BJ (cell line): ENCODE data around the gene WIPF3. TPM values are rescaled to one million over a fixed set of nuclear protein-coding genes. Genes with fewer than 3 reads are reported as not detected.
A peak's percentile ranks its signal among the peaks of the same experiment; 100 is the strongest.

Source experiments
- CTCF ChIA-PET: fragments of 350-600 bp; formaldehyde crosslinking; extraction: SDS; loops from one replicate; lab custom pipeline; 2021; ENCODE audit warnings: antibody characterized with exemption, inconsistent platforms; lab: Yijun Ruan, JAX
- POLR2A ChIA-PET: fragments of 300-600 bp; sonication (Branson Sonifier 250); formaldehyde crosslinking; extraction: SDS; loops from one replicate; lab custom pipeline; 2021; ENCODE audit warnings: antibody characterized with exemption; lab: Charles Lee
- DNase-seq: peaks from one replicate; pipeline ENCODE4 v3.0.0-alpha.2; 2011; ENCODE audit warnings: low read depth
- H3K27me3 ChIP-seq: 2 replicates; pipeline ENCODE4 v1.6.0; 2011; ENCODE audit warnings: low read length; ENCODE audit not compliant: control insufficient read depth, insufficient read depth
- H3K36me3 ChIP-seq: 2 replicates; pipeline ENCODE4 v1.5.1; 2011; ENCODE audit warnings: low read length; ENCODE audit not compliant: control insufficient read depth, insufficient read depth
- H3K4me3 ChIP-seq: 2 replicates; pipeline ENCODE4 v1.5.1; 2011; ENCODE audit warnings: low read depth, mild to moderate bottlenecking, control low read depth, low read length
- polyA plus RNA-seq: library from polyadenylated mRNA; depleted of rRNA; stranded (reverse); fragments of >200 nt; gene quantifications from 2 replicates; pipeline ENCODE4 v1.2.3, GENCODE V29; 2011
- TF ChIP-seq, protein P1 (sequence below): IDR thresholded peaks from 2 replicates; pipeline ENCODE4 v1.5.1; 2011; ENCODE audit warnings: low read depth, mild to moderate bottlenecking, control low read depth, inconsistent platforms, low read length, moderate library complexity; ENCODE audit not compliant: insufficient read depth

The WIPF3 gene
- polyA plus RNA-seq, 1 experiment: not detected

DNA sequence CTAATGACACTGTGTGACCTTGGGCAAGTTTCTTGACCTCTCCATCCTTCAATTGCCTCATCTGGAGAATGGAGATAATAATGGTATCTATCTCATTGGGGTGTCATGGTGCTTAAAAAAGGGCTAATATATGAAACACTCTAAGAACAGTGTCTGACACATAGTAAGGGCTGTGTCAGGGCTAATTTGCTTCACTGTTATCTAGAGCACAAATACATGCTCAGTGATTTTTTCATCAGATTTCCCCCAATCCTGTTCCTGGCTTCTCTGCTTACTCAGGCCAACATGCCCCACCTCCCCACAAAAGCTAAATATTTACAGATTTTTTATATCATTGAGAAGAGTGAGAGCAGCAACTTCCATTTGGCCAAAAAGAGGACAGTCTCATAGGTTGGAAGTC is 20.6 kb downstream of the WIPF3 start:
- Histone ChIP-seq H3K27me3 (peaks cover 1% of the 10 kb centered on the region; the same call in 1 of the 2 replicates), H3K4me3 (no peak overlapping the region), H3K36me3 (no peaks in the 10 kb centered on the region)
- CTCF ChIA-PET: no interaction called here
- no peak for DNase-seq
- POLR2A ChIA-PET: no interaction called here
- TF ChIP-seq, protein P1, sequence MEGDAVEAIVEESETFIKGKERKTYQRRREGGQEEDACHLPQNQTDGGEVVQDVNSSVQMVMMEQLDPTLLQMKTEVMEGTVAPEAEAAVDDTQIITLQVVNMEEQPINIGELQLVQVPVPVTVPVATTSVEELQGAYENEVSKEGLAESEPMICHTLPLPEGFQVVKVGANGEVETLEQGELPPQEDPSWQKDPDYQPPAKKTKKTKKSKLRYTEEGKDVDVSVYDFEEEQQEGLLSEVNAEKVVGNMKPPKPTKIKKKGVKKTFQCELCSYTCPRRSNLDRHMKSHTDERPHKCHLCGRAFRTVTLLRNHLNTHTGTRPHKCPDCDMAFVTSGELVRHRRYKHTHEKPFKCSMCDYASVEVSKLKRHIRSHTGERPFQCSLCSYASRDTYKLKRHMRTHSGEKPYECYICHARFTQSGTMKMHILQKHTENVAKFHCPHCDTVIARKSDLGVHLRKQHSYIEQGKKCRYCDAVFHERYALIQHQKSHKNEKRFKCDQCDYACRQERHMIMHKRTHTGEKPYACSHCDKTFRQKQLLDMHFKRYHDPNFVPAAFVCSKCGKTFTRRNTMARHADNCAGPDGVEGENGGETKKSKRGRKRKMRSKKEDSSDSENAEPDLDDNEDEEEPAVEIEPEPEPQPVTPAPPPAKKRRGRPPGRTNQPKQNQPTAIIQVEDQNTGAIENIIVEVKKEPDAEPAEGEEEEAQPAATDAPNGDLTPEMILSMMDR: no peak

DNA sequence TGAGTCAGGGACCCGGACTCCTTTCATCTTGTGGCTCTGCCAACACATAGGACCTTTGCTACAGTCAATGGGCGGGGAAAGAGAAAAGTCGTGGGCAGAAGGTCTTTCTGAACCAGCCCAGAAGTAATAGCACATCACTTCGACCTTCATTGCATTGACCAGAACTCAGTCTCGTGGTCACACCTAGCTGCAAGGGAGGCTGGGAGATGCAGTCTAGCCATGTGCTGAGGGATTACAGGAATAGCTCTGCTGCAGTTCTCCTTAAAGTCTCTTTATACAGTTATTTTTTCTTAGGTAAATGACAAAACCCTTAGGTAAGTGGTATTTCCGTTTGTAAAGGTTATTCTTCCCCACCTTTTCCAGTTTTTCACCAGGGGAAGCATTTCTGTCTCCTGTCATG is 25.4 kb downstream of the WIPF3 start:
- no peak for DNase-seq
- POLR2A ChIA-PET: no interaction called here
- CTCF ChIA-PET: interaction anchor here (0.8 kb wide), 1 partner anchor 51 kb away, joined by 3 read pairs; no protein-coding TSS in a partner anchor
- Histone ChIP-seq H3K36me3 (no peaks in the 10 kb centered on the region), H3K27me3 (no peaks in the 10 kb centered on the region; the same call in 1 of the 2 replicates), H3K4me3 (no peak overlapping the region)
- TF ChIP-seq, protein P1: no peak

DNA sequence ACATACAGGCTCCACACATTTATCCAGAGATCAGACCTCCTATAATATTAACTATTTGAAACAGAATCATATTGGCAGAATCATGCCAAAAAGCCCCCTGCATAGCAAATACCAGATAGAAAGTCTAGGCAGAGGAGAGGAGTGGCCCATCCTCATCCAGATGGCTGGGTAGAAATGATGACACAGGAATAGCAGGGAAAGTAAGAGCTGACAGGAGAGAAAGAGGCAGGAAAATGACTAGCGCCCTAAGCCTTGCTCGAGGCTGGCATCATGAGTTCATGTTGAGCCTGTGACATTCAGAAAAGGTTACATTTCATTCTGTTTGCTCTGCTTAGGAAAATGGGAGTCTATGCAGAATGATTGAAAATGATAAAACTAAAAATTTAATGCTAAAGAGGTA is 27.6 kb downstream of the WIPF3 start:
- POLR2A ChIA-PET: no interaction called here
- TF ChIP-seq, protein P1: no peak
- Histone ChIP-seq H3K36me3 (no peaks in the 10 kb centered on the region), H3K4me3 (no peak overlapping the region), H3K27me3 (no peaks in the 10 kb centered on the region)
- DNase-seq: no peak
- CTCF ChIA-PET: no interaction called here

DNA sequence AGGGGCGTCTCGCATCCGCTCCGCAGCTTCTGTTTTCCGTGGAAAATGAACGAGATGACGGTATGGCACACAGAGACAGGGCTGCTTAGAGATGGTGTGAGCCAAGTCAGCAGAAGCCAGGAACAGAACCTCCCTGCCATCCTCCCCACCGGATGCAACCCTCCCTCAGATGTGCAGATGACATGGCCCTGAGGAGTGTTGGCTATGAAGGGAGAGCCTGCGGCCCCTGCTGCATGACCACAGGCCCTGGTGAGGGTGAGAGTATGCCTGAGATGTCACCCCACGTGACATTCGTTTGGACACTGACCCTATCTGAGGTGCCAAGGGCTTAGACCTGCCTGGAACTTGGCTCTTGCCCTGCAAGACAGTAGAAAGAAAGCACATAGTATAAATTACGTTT is 29.4 kb downstream of the WIPF3 start:
- Histone ChIP-seq H3K4me3 (no peak overlapping the region), H3K36me3 (no peaks in the 10 kb centered on the region), H3K27me3 (no peaks in the 10 kb centered on the region)
- no peak for DNase-seq
- CTCF ChIA-PET: no interaction called here
- POLR2A ChIA-PET: no interaction called here
- TF ChIP-seq, protein P1: no peak

DNA sequence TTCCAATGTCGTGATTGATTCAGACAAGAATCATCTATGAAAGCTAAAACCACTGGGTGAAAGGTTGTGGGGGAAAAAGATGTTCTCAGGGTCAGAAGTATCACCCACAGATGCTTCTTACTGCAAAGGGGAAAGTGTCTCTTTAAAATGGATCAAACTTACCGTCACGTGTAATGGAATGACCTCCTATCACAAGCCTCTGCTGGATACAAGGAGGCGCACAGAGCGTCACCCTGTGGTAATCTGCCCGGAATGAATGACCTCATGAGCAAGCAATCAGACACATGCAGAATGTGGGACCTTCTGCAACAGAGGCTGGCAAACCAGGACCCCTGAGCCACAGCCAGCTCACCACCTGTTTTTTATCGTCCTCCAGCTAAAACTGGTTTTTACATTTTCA is 33.0 kb downstream of the WIPF3 start:
- DNase-seq: peak; percentile 21
- Histone ChIP-seq H3K4me3 (no peak overlapping the region), H3K36me3 (no peaks in the 10 kb centered on the region), H3K27me3 (no peaks in the 10 kb centered on the region)
- ChIA-PET POLR2A (no interaction called here), CTCF (interaction anchor here (1.0 to 1.2 kb wide), 2 partner anchors 10 to 14 kb away, joined by 3 to 7 read pairs; no protein-coding TSS in a partner anchor)
- TF ChIP-seq, protein P1: no peak
